ENCODE results near the gene GFRA1.

GFRA1 gene

DNA sequence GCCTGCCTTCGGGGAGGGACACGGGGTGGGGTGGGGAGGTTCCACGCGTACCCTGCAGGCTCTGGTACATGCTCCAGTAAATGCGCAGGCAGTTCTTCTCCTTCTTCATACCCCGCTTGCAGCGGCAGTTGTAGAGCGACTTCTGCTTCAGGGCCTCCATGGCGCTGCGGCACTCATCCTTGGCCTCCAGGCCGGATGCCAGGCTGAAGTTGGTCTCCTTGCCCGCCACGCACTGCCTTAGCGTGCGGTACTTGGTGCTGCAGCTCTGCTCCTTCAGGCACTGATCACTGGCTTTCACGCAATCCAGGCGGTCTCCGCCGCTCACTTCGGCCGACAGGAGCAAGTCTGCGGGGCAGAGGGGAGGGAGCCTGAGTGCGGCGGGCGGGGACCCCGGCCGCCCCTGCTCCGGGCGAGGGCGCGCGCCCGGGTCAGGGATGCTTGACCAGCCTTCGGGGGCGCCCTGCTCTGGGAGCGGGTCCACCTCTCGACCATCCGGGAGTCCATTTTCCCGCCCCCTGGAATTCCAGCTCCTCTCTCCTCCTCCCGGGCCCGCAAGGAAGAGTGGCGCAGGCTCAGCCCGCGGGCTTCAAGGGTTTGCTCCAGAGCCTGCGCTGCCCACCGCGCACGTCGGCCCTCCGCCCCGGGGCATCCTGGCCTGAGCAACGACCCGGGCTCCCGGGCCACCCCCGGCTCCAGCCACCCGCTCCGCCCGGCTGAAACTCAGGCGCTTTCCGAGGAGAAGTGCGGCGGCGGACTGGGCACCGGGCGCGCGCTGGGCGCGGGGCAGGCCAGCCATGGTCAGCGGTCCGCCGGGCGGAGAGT lies 2.0 kb downstream of the GFRA1 start:
- DNase-seq (ENCODE audit: low spot score) = peak; percentile 71

DNA sequence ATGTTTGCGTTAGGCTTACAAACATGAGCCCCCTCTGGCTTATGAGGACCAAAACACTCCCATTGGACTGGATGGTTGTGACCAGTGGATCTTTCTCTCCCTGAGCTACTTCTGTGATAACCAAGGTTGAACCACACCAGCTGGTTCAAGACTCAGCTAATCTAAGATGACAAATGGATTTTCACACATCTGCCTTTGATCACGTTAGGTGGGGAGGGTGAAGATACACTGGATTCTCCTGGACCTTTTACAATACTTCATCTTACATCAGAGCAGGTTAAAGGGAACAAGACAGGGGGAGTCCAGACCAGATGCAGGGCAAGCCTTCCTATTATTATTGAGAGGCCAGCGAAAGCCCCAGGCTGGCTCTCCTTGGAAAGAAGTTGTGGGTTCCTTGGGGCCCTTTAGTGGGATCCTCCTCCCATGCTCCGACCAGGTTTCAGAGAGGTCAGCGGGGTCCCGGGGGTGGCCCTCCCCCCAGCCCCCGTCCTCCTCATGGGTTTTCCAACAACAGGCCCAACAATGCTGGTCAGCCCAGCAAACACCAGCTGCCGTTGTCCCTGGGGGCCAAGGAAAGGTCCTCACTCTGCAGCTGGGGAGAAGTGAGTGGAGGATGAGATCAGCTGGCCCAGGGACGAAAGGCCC lies 2.8 kb downstream of the GFRA1 start:
- DNase-seq (ENCODE audit: low spot score) = no peak

GRCh38 chr10:116269619-116270018 lies 3.4 kb downstream of the GFRA1 start:
- DNase-seq (ENCODE audit: low spot score) = no peak

GRCh38 chr10:116268976-116269375 lies 4.0 kb downstream of the GFRA1 start:
- DNase-seq (ENCODE audit: low spot score) = no peak

GRCh38 chr10:116265686-116266085 lies 7.3 kb downstream of the GFRA1 start:
- DNase-seq (ENCODE audit: low spot score) = no peak

GRCh38 chr10:116263870-116264655 lies 8.9 kb downstream of the GFRA1 start:
- no peak for DNase-seq (ENCODE audit: low spot score)

DNA sequence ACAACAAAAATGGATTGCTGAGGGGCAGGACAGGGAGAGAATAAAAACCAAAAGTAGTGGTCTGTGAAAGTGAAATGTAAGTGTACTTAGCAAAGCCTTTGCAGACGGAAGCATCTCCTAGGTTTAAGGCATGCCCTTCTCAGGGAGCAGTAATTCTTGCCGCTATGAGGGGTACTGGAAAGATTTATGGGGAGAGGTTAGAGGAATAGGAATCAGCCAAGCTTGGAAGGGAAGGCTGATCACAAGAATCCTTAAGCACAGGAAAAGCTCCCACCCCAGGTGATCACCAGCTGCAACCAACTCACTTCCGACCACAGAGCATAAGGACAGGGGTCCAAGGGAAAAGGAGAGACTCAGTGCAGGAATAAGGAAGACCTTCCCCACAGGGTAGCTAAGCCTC lies 10.3 kb downstream of the GFRA1 start:
- no peak for DNase-seq (ENCODE audit: low spot score)

- no peak for DNase-seq (ENCODE audit: low spot score)
These were observed 12.4 kb downstream of the GFRA1 start for GRCh38 chr10:116260599-116260998.

DNA sequence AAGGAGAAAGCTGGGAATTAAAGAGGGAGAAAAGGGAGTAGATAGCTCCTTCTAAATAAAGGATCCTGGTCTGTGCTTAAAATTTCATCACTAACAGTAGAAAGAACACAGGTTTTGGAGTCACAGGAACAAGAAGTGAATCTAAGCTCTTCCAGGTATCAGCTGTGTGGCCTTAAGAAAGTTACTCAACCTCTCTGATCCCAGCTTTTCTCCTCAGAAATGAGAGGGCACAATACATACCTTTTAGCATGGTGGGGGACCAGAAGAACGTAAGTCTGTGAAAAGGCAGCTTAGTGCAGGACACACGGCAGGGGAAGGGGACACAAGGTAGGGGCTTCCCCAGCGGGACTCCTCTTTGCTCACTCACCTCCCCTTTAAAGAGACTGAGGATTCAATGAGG lies 13.4 kb downstream of the GFRA1 start:
- no peak for DNase-seq (ENCODE audit: low spot score)

DNA sequence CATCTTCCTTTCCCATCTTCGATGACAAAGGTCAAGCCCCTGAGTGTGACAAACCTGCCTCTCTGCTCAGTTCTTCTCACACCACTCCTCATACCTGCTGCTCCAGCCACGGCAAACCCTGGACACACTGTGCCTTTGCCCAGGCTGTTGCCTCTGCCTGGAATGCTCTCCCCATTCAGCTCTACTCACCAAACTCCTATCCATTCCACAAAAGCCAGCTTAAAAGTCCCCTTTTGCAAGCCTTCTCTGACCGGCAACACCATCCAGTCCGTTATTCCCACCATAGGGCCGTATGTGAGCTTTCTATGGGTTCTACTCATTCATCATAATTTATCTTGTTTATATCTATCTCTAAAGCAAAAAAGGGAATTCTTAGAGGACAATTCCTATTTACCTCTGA lies 15.2 kb downstream of the GFRA1 start:
- DNase-seq (ENCODE audit: low spot score) = no peak

DNA sequence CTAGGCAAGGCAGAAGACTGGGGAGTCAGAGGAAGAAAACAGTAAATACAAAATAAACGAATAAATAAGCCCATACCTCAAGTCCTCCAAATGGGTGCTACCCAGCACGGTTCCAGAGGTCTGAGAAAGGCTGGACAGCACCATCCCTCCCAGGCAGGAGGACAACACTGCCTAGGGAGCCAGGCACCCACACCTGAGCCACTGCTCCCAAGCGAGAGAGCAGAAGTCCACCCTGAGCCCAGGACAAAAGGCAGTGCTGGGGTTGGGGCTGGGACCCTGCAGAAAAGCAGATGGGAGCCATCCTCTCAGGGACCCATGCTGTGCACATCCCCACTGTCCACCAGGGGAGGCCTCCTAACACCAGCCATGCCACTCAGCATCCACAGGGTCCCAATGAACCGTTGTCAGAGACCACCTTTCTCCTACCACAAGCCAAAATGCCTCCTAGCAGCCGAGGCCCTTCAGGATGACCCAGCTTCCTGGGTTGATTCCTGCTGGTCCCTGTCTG lies 16.2 kb downstream of the GFRA1 start:
- DNase-seq (ENCODE audit: low spot score) = no peak

DNA sequence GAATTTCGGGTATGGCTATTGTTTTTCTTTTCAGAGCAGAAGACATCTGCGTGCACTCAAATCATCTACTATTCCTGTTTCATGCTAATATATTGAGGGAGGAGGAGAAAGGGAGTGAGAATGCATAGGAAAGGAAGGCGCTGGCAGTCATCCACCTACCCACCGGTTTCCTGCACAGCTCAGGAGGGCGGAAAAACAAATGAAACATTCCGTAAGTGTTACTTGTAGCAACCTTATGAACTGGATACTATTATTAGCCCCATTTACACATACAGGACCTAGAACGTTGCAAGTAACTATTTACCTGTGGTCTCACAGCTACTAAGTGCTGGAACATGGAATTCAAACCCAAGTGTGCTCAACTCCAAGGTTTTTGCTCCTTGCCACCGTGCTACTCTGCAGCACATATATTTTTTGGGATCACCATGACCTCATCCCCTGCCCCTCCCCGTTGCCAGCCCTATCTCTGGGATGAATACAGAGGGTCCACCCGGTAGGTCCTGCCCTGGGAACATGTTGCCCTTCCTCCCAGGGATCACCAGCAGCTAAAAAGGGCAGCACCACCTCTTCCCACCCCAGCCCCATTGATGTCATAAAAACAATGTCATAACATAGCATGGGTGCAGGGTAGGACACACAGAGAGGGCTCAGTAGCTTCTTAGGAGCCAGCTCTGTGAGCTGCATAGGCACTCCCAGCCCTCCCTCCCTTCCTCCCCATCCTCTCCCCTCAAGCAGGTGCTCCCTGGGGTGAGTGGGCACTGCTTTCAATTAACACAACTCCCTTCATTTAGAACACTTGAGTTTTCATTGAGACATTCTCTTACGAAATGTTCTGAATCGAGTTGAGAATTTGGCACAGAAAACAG lies 16.9 kb downstream of the GFRA1 start:
- DNase-seq (ENCODE audit: low spot score) = no peak

DNA sequence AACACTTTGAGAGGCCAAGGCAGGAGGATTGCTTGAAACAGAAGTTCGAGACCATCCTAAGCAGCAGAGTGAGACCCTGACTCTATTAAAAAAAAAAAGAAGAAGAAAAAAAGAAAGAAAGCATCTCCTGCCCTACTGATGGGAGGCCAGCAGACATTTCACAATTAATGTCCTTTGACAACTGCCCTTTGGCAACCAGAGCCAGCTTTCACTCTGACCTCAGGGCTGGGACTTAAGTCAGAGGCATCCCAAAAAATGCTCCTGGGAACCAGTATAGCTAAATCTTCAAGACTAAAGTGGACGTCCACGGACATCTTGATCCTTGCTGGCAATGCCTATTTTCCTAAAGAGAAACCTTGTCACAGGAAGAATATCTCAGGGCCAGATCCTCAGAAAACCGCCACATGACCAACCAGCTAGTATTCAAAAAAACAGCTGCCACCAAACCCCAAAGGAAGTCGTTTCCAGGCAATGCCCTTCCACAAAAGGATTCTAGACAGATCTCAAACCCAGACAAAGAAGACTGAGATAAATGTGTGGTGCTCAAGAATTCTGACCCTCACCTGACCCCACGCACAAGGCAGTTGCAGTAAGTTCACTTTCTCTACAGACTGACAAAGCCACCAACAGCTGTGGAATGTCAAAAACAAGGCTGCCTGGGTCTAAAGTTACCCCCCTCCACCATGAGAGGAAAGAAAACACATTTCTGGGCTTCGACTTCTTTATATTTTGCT lies 18.4 kb downstream of the GFRA1 start:
- no peak for DNase-seq (ENCODE audit: low spot score)

DNA sequence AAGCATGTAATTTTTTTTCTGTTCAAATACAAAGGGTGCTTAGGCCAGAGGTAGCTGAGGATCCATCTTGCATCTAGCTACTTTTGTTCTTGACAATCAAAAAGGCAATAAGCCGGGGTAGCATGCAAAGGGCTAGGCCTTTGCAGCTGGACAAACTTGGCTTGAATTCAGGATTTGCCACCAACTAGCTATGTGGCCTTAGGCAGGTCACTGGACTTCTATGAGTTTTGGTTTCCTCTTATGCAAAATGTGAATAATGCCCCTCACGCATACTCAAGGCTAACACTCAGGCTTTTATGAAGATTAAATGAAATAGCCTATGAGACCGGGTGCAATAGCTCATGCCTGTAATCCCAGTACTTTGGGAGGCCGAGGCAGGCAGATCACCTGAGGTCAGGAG lies 19.3 kb downstream of the GFRA1 start:
- no peak for DNase-seq (ENCODE audit: low spot score)

- no peak for DNase-seq (ENCODE audit: low spot score)
These were observed 21.2 kb downstream of the GFRA1 start for GRCh38 chr10:116251602-116252395.

DNA sequence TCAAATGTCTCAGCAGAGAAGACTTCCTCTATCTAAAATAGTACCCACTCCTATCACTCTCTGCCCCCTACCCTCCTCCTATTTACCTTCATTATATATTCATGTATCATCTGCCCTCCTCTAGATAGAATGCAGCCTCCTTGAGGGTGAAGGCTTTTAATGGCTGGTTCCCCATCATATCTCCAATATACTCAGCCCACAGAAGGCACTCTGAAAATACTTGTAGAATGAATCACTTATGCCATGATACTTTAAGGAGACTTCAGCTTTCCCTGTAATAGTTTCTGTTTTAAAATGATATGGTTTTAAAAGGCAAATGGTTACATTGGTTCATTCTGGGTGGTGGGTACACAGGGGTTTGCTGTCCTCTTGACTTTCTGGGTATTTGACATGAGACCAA lies 25.3 kb downstream of the GFRA1 start:
- no peak for DNase-seq (ENCODE audit: low spot score)

DNA sequence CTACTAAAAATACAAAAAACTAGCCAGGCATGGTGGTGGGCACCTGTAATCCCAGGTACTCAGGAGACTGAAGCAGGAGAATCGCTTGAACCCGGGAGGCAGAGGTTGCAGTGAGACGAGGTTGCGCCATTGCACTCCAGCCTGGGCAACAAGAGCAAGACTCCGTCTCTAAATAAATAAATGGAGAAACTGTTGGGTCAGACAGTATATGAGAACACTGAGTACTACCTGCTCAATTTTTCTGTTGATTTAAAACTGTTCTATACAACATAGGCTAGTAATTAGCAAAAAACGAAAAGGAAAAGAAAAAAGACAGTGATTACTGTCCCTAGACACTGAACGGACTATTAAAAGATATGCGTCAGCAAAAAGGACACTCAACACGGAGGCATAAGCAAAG lies 26.7 kb downstream of the GFRA1 start:
- no peak for DNase-seq (ENCODE audit: low spot score)

DNA sequence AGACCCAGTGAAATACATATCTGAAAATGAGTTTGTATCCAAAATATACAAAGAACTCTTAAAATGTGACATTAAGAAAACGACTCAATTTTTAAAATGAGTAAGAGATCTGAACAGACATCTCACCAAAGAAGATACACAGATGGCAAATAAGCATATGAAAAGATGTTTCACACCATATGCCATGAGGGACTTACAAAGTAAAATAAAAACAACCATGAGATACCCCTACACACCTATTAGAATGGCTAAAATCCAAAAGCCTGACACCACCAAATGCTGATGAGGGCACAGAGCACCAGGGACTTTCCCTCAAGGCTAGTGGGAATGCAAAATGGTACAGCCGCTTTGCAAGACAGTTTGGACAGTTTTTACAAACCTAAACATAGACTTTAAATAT lies 27.9 kb downstream of the GFRA1 start:
- no peak for DNase-seq (ENCODE audit: low spot score)

DNA sequence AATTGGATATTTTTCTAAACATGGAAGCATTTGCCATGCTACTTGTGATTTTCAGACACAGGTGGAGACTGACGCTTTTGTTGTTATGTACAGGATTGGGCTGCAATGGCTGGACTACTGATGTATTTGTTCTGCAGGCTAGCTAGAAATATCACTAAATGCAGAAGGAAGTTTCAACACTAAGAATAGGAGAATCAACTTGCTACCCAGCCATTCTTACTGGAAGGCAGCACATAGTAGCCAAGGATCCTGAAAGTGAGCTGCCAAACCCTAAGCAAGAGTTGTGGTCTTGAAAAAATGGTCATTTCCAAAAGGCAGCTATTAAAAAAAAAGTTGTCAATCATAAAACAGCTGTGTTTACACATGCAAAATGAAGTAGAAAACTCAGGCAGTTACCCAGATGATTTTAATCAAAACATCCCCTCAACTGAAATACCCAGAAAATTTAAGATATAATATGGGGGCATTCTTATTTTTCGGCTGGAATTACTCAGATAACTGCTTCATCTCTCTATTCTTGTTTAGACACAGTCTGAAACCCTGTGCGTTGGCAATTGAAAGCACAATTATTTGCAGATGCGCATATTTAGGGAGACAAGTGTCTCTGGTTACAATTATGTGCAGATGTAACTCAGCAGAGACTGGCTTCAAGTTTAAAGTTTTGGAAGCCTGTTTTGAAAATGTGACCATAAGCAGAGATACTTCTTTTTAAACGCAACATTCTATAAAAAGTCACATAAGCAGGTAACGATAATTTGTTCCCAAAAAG lies 31.2 kb downstream of the GFRA1 start:
- DNase-seq (ENCODE audit: low spot score) = no peak

Measured in left forelimb (tissue), 1 donor.